Measurements from ENCODE around the gene APOBEC3H. TPM values are rescaled to one million over a fixed set of nuclear protein-coding genes. Genes with fewer than 3 reads are reported as not detected.

Gene APOBEC3H
- total and polyA plus RNA-seq, 9 of the 15 experiments (the other 6 are each of a cell fraction or from before 2014, with no cell fraction given): 0.10 to 0.21 TPM; not detected in 7

DNA sequence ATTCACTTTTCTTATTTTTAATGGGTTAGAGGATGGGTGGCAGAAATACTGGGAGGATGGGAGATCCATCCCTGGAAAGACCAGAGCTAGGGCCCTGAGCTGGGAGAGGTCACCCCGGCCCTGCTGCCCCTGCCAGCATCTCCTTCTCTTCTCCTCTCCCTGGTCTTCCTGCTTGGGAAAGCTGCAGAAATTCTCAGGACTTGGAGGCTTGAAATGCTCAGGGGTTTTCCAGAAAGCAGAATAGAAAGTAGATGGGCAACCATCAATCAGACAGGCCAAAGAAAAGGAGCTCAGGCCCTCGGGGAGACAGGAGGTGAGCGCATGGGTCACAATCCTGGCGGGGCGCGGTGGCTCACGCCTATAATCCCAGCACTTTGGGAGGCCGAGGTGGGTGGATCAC, 1.5 kb downstream of the APOBEC3H start:
- WGBS (ENCODE audit: insufficient coverage, low coverage, missing lambda C conversion rate): 56% methylated on average over 7 of the region's 8 CpGs
- BruUV-seq (replicated peaks): no TSS peak
- H3K4me1 ChIP-seq (replicated peaks in 1 of 2; ENCODE audit: control insufficient read depth in 2 of 2, insufficient read depth in 2 of 2, low read length in 2 of 2): peaks cover 6 to 15% of the 10 kb centered on the region in 2 experiments; a peak in 4 of 5 replicates
- intact Hi-C loops (cut with micrococcal nuclease) (no loop called here), in situ Hi-C loops (cut with MboI) (no loop called here)
- ATAC-seq (no peak), FAIRE-seq (no peak), DNase-seq (ENCODE audit: extremely low read depth in 1 of 4, low spot score in 3 of 4) (no peak)
- no peak overlapping the region for H3K9ac ChIP-seq (ENCODE audit: insufficient read depth in 1 of 2, low read depth in 2 of 2, low read length in 2 of 2)
- H4K20me1 ChIP-seq (replicated peaks; ENCODE audit: control insufficient read depth, insufficient read depth, low read length): no peaks in the 10 kb centered on the region
- CTCF ChIA-PET (ENCODE audit: low intra/inter-chr PET ratio): no interaction called here
- H3K36me3 ChIP-seq (ENCODE audit: control insufficient read depth, insufficient read depth, low read length): no peaks in the 10 kb centered on the region
- H3K4me2 ChIP-seq (ENCODE audit: insufficient read depth, low read length): no peak overlapping the region
- H3K9me3 ChIP-seq (replicated peaks; ENCODE audit: control insufficient read depth, insufficient read depth, low read depth, low read length): no peaks in the 10 kb centered on the region
- no peak overlapping the region for H3K27ac ChIP-seq (ENCODE audit: extremely low read depth, low read depth, low read length)
- no peaks in the 10 kb centered on the region for H3K27me3 ChIP-seq (ENCODE audit: control insufficient read depth in 2 of 2, insufficient read depth in 2 of 2, low read length in 2 of 2)
- H3K79me2 ChIP-seq (ENCODE audit: control insufficient read depth, insufficient read depth, low read length): no peaks in the 10 kb centered on the region
- POLR2A ChIA-PET: interaction anchor here (1.0 kb wide), 1 partner anchor 10 kb away, joined by 3 read pairs; no protein-coding TSS in a partner anchor
- no peaks in the 10 kb centered on the region for H3K9me1 ChIP-seq (ENCODE audit: control insufficient read depth, insufficient read depth, low read length)
- no peak for TF ChIP-seq ZNF232 (CRISPR knock-in tag; IDR thresholded peaks at IDR 0.05)
- no peak overlapping the region for H3K4me3 ChIP-seq
- H2AFZ ChIP-seq (ENCODE audit: low read depth, low read length): no peak overlapping the region

DNA sequence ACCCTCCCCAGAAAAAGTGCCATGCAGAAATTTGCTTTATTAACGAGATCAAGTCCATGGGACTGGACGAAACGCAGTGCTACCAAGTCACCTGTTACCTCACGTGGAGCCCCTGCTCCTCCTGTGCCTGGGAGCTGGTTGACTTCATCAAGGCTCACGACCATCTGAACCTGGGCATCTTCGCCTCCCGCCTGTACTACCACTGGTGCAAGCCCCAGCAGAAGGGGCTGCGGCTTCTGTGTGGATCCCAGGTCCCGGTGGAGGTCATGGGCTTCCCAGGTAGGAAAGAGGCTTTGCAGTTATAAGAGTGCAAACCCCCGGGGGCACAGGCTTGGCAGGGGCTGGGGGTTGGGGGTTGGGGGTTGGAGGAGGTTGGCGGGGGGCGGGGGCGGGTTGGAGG, 4.2 kb downstream of the APOBEC3H start:
- Histone ChIP-seq H3K4me3 (no peak overlapping the region), H3K79me2 (ENCODE audit: control insufficient read depth, insufficient read depth, low read length) (no peaks in the 10 kb centered on the region), H3K9me1 (ENCODE audit: control insufficient read depth, insufficient read depth, low read length) (no peaks in the 10 kb centered on the region), H3K9me3 (replicated peaks; ENCODE audit: control insufficient read depth, insufficient read depth, low read depth, low read length) (no peaks in the 10 kb centered on the region), H3K4me2 (ENCODE audit: insufficient read depth, low read length) (no peak overlapping the region), H4K20me1 (replicated peaks; ENCODE audit: control insufficient read depth, insufficient read depth, low read length) (no peaks in the 10 kb centered on the region), H3K27ac (ENCODE audit: extremely low read depth, low read depth, low read length) (no peak overlapping the region), H3K9ac (ENCODE audit: insufficient read depth in 1 of 2, low read depth in 2 of 2, low read length in 2 of 2) (no peak overlapping the region), H3K36me3 (ENCODE audit: control insufficient read depth, insufficient read depth, low read length) (no peaks in the 10 kb centered on the region), H3K27me3 (ENCODE audit: control insufficient read depth in 2 of 2, insufficient read depth in 2 of 2, low read length in 2 of 2) (no peaks in the 10 kb centered on the region), H3K4me1 (replicated peaks in 1 of 2; ENCODE audit: control insufficient read depth in 2 of 2, insufficient read depth in 2 of 2, low read length in 2 of 2) (peaks cover 6 to 13% of the 10 kb centered on the region in 2 experiments; a peak in 4 of 5 replicates), H2AFZ (ENCODE audit: low read depth, low read length) (no peak overlapping the region)
- TF ChIP-seq TAF15 (IDR thresholded peaks at IDR 0.05; ENCODE audit: low read depth, low read length): no peak
- TF ChIP-seq ZKSCAN8 (CRISPR knock-in tag; IDR thresholded peaks at IDR 0.05): no peak
- no peak for TF ChIP-seq PTBP1 (IDR thresholded peaks at IDR 0.05; ENCODE audit: low read depth, low read length)
- in situ Hi-C loops (cut with MboI): no loop called here
- no peak for ATAC-seq
- no peak for DNase-seq (ENCODE audit: extremely low read depth in 1 of 4, low spot score in 3 of 4)
- 79% methylated on average over 6 of the region's 13 CpGs for WGBS (ENCODE audit: insufficient coverage, low coverage, missing lambda C conversion rate)
- ChIA-PET CTCF (ENCODE audit: low intra/inter-chr PET ratio) (no interaction called here), POLR2A (no interaction called here)
- no peak for FAIRE-seq
- intact Hi-C loops (cut with micrococcal nuclease): no loop called here
- no TSS peak for BruUV-seq (replicated peaks)

Data from K562 (cell line).